IMR-90 (cell line): Measurements from ENCODE around the gene CYP27C1. TPM values are rescaled to one million over a fixed set of nuclear protein-coding genes. Genes with fewer than 3 reads are reported as not detected.

Source experiments
- ATAC-seq: fragments of 200-7000 bp; cut with Tn5 transposase; 2 replicates; pipeline ENCODE4 v1.9.1; 2020; ENCODE audit warnings: low read depth, mild to moderate bottlenecking, moderate library complexity
- BruUV-seq: library from RNA; stranded (reverse); fragments of 400-500 nt; replicated peaks from 2 replicates; lab custom pipeline; 2021; lab: Mats Ljungman, UMichigan
- CTCF ChIA-PET: fragments of 300-600 bp; formaldehyde crosslinking; extraction: SDS; loops from one replicate; lab custom pipeline; 2021; ENCODE audit warnings: antibody characterized with exemption; lab: Yijun Ruan, JAX
- POLR2A ChIA-PET: fragments of 300-600 bp; sonication (Branson Sonifier 250); formaldehyde crosslinking; loops from one replicate; lab custom pipeline; 2022; ENCODE audit warnings: antibody characterized with exemption; ENCODE audit not compliant: unreplicated experiment; lab: Charles Lee
- DNase-seq: peaks from one replicate; pipeline ENCODE4 v3.0.0; 2013
- H2AFZ ChIP-seq: replicated peaks from 2 replicates; pipeline ENCODE3; 2013; ENCODE audit warnings: low read length, mild to moderate bottlenecking; ENCODE audit not compliant: poor library complexity
- H2AK5ac ChIP-seq: 2 replicates; pipeline ENCODE4 v1.6.1; 2013; ENCODE audit warnings: low read depth, low read length, inconsistent platforms
- H2AK9ac ChIP-seq: replicated peaks from 2 replicates; pipeline ENCODE3; 2013; ENCODE audit warnings: mild to moderate bottlenecking, low read depth, low read length, moderate library complexity; ENCODE audit not compliant: poor library complexity
- H2BK120ac ChIP-seq: 2 replicates; pipeline ENCODE4 v1.6.1; 2013; ENCODE audit warnings: low read depth, low read length, inconsistent platforms
- H2BK15ac ChIP-seq: 3 replicates; pipeline ENCODE4 v1.6.1; 2013; ENCODE audit warnings: low read depth, low read length, inconsistent platforms
- H2BK20ac ChIP-seq: 2 replicates; pipeline ENCODE4 v1.6.1; 2013; ENCODE audit warnings: low read depth, mild to moderate bottlenecking, inconsistent platforms, low read length, moderate library complexity
- H2BK5ac ChIP-seq: 2 replicates; pipeline ENCODE4 v1.6.1; 2013; ENCODE audit warnings: mild to moderate bottlenecking, low read depth, low read length, inconsistent platforms; ENCODE audit not compliant: poor library complexity, severe bottlenecking
- H3K14ac ChIP-seq: replicated peaks from 2 replicates; pipeline ENCODE4 v1.6.1; 2013; ENCODE audit warnings: low read depth, low read length, inconsistent platforms
- H3K18ac ChIP-seq: 2 replicates; pipeline ENCODE4 v1.6.1; 2013; ENCODE audit warnings: low read depth, low read length, control low read depth
- H3K23ac ChIP-seq: 2 replicates; pipeline ENCODE4 v1.6.1; 2013; ENCODE audit warnings: low read depth, low read length, inconsistent platforms
- H3K27ac ChIP-seq: 2 replicates; pipeline ENCODE4 v1.5.1; 2013; ENCODE audit warnings: mild to moderate bottlenecking, control low read depth, low read length; ENCODE audit not compliant: insufficient read depth
- H3K27me3 ChIP-seq: 2 replicates; pipeline ENCODE4 v1.6.1; 2013; ENCODE audit warnings: low read length; ENCODE audit not compliant: control insufficient read depth, insufficient read depth
- H3K36me3 ChIP-seq: 2 replicates; pipeline ENCODE4 v1.6.1; 2013; ENCODE audit warnings: low read length, mixed read lengths; ENCODE audit not compliant: control insufficient read depth, insufficient read depth
- H3K4ac ChIP-seq: 2 replicates; pipeline ENCODE4 v1.6.1; 2013; ENCODE audit warnings: low read depth, low read length, inconsistent platforms
- H3K4me1 ChIP-seq: 2 replicates; pipeline ENCODE4 v1.6.1; 2013; ENCODE audit warnings: low read length, mixed read lengths; ENCODE audit not compliant: control insufficient read depth, insufficient read depth
- H3K4me2 ChIP-seq: 2 replicates; pipeline ENCODE4 v1.6.1; 2013; ENCODE audit warnings: low read depth, mild to moderate bottlenecking, control low read depth, low read length, moderate library complexity
- H3K4me3 ChIP-seq: 2 replicates; pipeline ENCODE4 v1.5.1; 2013; ENCODE audit warnings: low read depth, mild to moderate bottlenecking, control low read depth, low read length, moderate library complexity; ENCODE audit not compliant: insufficient read depth
- H3K56ac ChIP-seq: 2 replicates; pipeline ENCODE4 v1.6.1; 2013; ENCODE audit warnings: low read length, inconsistent platforms; ENCODE audit not compliant: insufficient read depth; ENCODE audit errors: extremely low read depth
- H3K79me1 ChIP-seq, 2 experiments: 2 replicates each; pipeline ENCODE4 v1.6.1; 2013; ENCODE audit warnings: low read length in 2 of 2, inconsistent platforms in 1 of 2, low read depth in 1 of 2
- H3K9ac ChIP-seq: 2 replicates; pipeline ENCODE4 v1.6.1; 2013; ENCODE audit warnings: low read depth, low read length, control low read depth
- H3K9me1 ChIP-seq: 2 replicates; pipeline ENCODE4 v1.6.1; 2013; ENCODE audit warnings: low read length, inconsistent platforms; ENCODE audit not compliant: insufficient read depth
- H3K9me3 ChIP-seq: 2 replicates; pipeline ENCODE4 v1.6.1; 2013; ENCODE audit warnings: low read length; ENCODE audit not compliant: control insufficient read depth, insufficient read depth
- H4K20me1 ChIP-seq: 2 replicates; pipeline ENCODE4 v1.6.1; 2013; ENCODE audit warnings: low read length, inconsistent platforms; ENCODE audit not compliant: insufficient read depth
- H4K5ac ChIP-seq: 2 replicates; pipeline ENCODE4 v1.6.1; 2013; ENCODE audit warnings: mild to moderate bottlenecking, low read depth, low read length, control low read depth
- H4K8ac ChIP-seq, 2 experiments: 2 replicates each; pipeline ENCODE4 v1.6.1; 2013; ENCODE audit warnings: low read depth in 2 of 2, low read length in 2 of 2, control low read depth in 1 of 2, inconsistent platforms in 1 of 2
- H4K91ac ChIP-seq: 2 replicates; pipeline ENCODE4 v1.6.1; 2013; ENCODE audit warnings: low read depth, low read length, inconsistent platforms; ENCODE audit not compliant: insufficient read depth
- MAZ ChIP-seq: IDR thresholded peaks from 2 replicates; pipeline ENCODE4 v1.6.1; 2012; ENCODE audit warnings: low read depth, mild to moderate bottlenecking, low read length, improper control_type of control experiment, moderate library complexity, borderline replicate concordance
- RCOR1 ChIP-seq: IDR thresholded peaks from 2 replicates; pipeline ENCODE4 v1.6.1; 2012; ENCODE audit warnings: mild to moderate bottlenecking, low read length, improper control_type of control experiment; ENCODE audit not compliant: insufficient replicate concordance
- SMC3 ChIP-seq: fragments of 150-350 bp; IDR thresholded peaks from 2 replicates; pipeline ENCODE4 v1.6.1; 2016; ENCODE audit warnings: low read depth, mild to moderate bottlenecking, antibody characterized with exemption, low read length, moderate library complexity
- WGBS, 2 experiments: methylation state at CpG; one replicate each; pipeline versions ENCODE4 v1.1.5 to v1.1.7; 2013; ENCODE audit warnings: missing lambda C conversion rate in 2 of 2; ENCODE audit not compliant: insufficient read length in 1 of 2; ENCODE audit errors: extremely low coverage in 2 of 2; 5-methylcytosine and 5-hydroxymethylcytosine counted together
- dilution Hi-C: fragments of 300-500 bp; cut with HindIII; formaldehyde crosslinking; loops from one replicate; pipeline ENCODE4 v1.14.3; 2018; ENCODE audit warnings: low sequenced_read_pairs; ENCODE audit not compliant: unreplicated experiment
- in situ Hi-C: fragments of 300-500 bp; cut with MboI; formaldehyde crosslinking; loops from 3 replicates; pipeline ENCODE4 v1.14.3; 2019; ENCODE audit warnings: low sequenced_read_pairs, inconsistent platforms, mixed read lengths
- intact Hi-C: fragments of 100-400 bp; cut with micrococcal nuclease; formaldehyde crosslinking; loops from 2 replicates; pipeline ENCODE4 v1.10.0; 2022
- polyA plus RNA-seq, 3 experiments: library from polyadenylated mRNA; depleted of rRNA; stranded (reverse); fragments of >200 nt; gene quantifications; 2 replicates each; pipeline ENCODE4 v1.2.3, GENCODE V29; 2012; ENCODE audit warnings: low replicate concordance in 1 of 3
- total RNA-seq: library from RNA; depleted of rRNA; stranded (reverse); fragments of >200 nt; gene quantifications from 2 replicates; pipeline ENCODE4 v1.2.3, GENCODE V29; 2012

The CYP27C1 gene
- total and polyA plus RNA-seq, 2 of the 4 experiments (the other 2 are of a cell fraction): not detected

DNA sequence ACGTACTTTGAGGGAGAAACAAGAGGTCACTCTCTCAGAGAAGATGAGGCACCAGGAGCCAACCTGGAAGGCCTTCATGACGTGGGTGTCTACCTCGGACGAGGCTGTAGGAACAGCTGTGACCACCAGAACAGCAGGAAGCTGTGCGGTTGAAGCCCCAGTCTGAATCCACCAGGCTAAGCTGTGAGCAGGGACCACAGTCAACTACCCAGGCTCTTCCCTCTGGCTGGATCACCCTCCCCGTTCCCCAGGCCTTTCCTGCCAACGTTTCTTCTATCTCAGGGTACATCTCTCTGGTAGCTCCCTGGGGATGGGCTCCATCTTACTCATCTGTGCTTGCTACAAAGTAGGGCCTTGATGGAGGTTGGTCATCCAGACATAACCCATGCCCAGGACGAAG lies 36.8 kb upstream of the CYP27C1 start:
- Histone ChIP-seq H4K91ac (no peak overlapping the region), H3K27me3 (no peaks in the 10 kb centered on the region), H4K5ac (no peak overlapping the region), H3K79me1 (no peaks in the 10 kb centered on the region; a peak in 1 of 4 replicates), H4K20me1 (no peaks in the 10 kb centered on the region), H3K4me3 (no peak overlapping the region), H3K9me1 (0 out of 2 replicates have a peak, but pooled peaks cover 7% of the 10 kb centered on the region), H3K4ac (no peak overlapping the region), H3K36me3 (peaks cover 38% of the 10 kb centered on the region), H2BK5ac (no peak overlapping the region), H3K4me1 (no peaks in the 10 kb centered on the region), H2AK9ac (no peak overlapping the region), H2AK5ac (no peak overlapping the region), H3K23ac (no peak overlapping the region), H4K8ac (no peak overlapping the region), H2AFZ (no peak overlapping the region), H3K4me2 (no peak overlapping the region), H3K18ac (no peak overlapping the region), H2BK120ac (no peak overlapping the region), H3K9me3 (no peaks in the 10 kb centered on the region), H3K56ac (no peak overlapping the region), H3K14ac (no peak overlapping the region), H3K27ac (no peak overlapping the region), H2BK15ac (no peak overlapping the region), H3K9ac (no peak overlapping the region), H2BK20ac (no peak overlapping the region)
- no peak for TF ChIP-seq MAZ
- TF ChIP-seq RCOR1: no peak
- TF ChIP-seq SMC3: no peak
- dilution Hi-C loops (no loop called here), in situ Hi-C loops (no loop called here), intact Hi-C loops (no loop called here)
- ATAC-seq (no peak), DNase-seq (no peak)
- 96% methylated on average over 3 of the region's 8 CpGs; no CpG with 5 or more reads in 1 of the 2 experiments for WGBS, 2 experiments
- BruUV-seq: no TSS peak
- CTCF ChIA-PET: no interaction called here
- POLR2A ChIA-PET: no interaction called here
